HEK293 (cell line): ENCODE results near the gene LARGE1.

ENCODE experiments used
- CTCF ChIA-PET: fragments of 350-600 bp; formaldehyde crosslinking; extraction: SDS; loops from one replicate; lab custom pipeline; 2021; ENCODE audit warnings: antibody characterized with exemption; lab: Yijun Ruan, JAX
- POLR2A ChIA-PET: fragments of 300-600 bp; formaldehyde crosslinking; extraction: SDS; loops from one replicate; lab custom pipeline; 2020; ENCODE audit warnings: antibody characterized with exemption, inconsistent platforms; lab: Yijun Ruan, JAX
- H3K27ac ChIP-seq: fragments of 200-500 bp; sonication (Bioruptor generic); 2 replicates; pipeline ENCODE4 v1.5.1; 2014; ENCODE audit warnings: low read depth, low read length, control low read depth, inconsistent platforms; ENCODE audit errors: extremely low read depth
- H3K36me3 ChIP-seq, 2 experiments: fragments of 200-500 bp in 1 of 2; sonication (Bioruptor generic) in 1 of 2; 1 replicate in 1 of 2; 2 replicates in 1 of 2; pipeline ENCODE4 v1.5.1; 2014 to 2017; ENCODE audit warnings: inconsistent platforms in 2 of 2, low read length in 2 of 2; ENCODE audit not compliant: control insufficient read depth in 2 of 2, insufficient read depth in 1 of 2
- H3K4me1 ChIP-seq: fragments of 200-500 bp; sonication (Bioruptor generic); 2 replicates; pipeline ENCODE4 v1.5.1; 2014; ENCODE audit warnings: mild to moderate bottlenecking, low read length, inconsistent platforms; ENCODE audit not compliant: control insufficient read depth, insufficient read depth
- H3K4me3 ChIP-seq: 2 replicates; pipeline ENCODE4 v1.5.1; 2011; ENCODE audit warnings: low read depth, mild to moderate bottlenecking, control low read depth, low read length, moderate library complexity
- H3K9me3 ChIP-seq: fragments of 200-500 bp; sonication (Bioruptor generic); 2 replicates; pipeline ENCODE4 v1.5.1; 2014; ENCODE audit warnings: low read depth, low read length, inconsistent platforms; ENCODE audit not compliant: control insufficient read depth, insufficient read depth
- MZF1 ChIP-seq: fragments of 450-650 bp; formaldehyde crosslinking; IDR thresholded peaks from 2 replicates; pipeline ENCODE4 v1.5.1; 2017; ENCODE audit warnings: missing biosample characterization, missing genetic modification characterization, borderline replicate concordance
- SALL2 ChIP-seq: fragments of 450-650 bp; formaldehyde crosslinking; IDR thresholded peaks from 2 replicates; pipeline ENCODE4 v1.5.0; 2017; ENCODE audit warnings: missing biosample characterization, mild to moderate bottlenecking, missing genetic modification characterization, borderline replicate concordance
- SP7 ChIP-seq: fragments of 450-650 bp; formaldehyde crosslinking; IDR thresholded peaks from 2 replicates; pipeline ENCODE4 v1.5.1; 2016; ENCODE audit warnings: missing biosample characterization, missing genetic modification characterization
- ZFP37 ChIP-seq: fragments of 450-650 bp; formaldehyde crosslinking; IDR thresholded peaks from 2 replicates; pipeline ENCODE4 v1.5.1; 2016; ENCODE audit warnings: missing biosample characterization, missing genetic modification characterization
- ZFP41 ChIP-seq: fragments of 450-650 bp; formaldehyde crosslinking; IDR thresholded peaks from 2 replicates; pipeline ENCODE4 v1.5.1; 2016; ENCODE audit warnings: missing biosample characterization, missing genetic modification characterization, borderline replicate concordance
- ZIC2 ChIP-seq: fragments of 450-650 bp; formaldehyde crosslinking; IDR thresholded peaks from 2 replicates; pipeline ENCODE4 v1.5.1; 2016; ENCODE audit warnings: missing biosample characterization, missing genetic modification characterization
- ZNF2 ChIP-seq: fragments of 450-650 bp; formaldehyde crosslinking; IDR thresholded peaks from 2 replicates; pipeline ENCODE4 v1.5.1; 2016; ENCODE audit warnings: missing biosample characterization, missing genetic modification characterization
- ZNF211 ChIP-seq: fragments of 450-650 bp; formaldehyde crosslinking; IDR thresholded peaks from 2 replicates; pipeline ENCODE4 v1.5.1; 2016; ENCODE audit warnings: low read depth, missing biosample characterization, missing genetic modification characterization
- ZNF214 ChIP-seq: fragments of 450-650 bp; formaldehyde crosslinking; IDR thresholded peaks from 2 replicates; pipeline ENCODE4 v1.5.1; 2017; ENCODE audit warnings: missing biosample characterization, mild to moderate bottlenecking, missing genetic modification characterization, borderline replicate concordance
- ZNF433 ChIP-seq: fragments of 450-650 bp; formaldehyde crosslinking; IDR thresholded peaks from 2 replicates; pipeline ENCODE4 v1.5.1; 2016; ENCODE audit warnings: missing biosample characterization, missing genetic modification characterization, low read depth
- ZNF621 ChIP-seq: fragments of 450-650 bp; formaldehyde crosslinking; IDR thresholded peaks from 2 replicates; pipeline ENCODE4 v1.5.1; 2017; ENCODE audit warnings: missing biosample characterization, missing genetic modification characterization
- ZNF624 ChIP-seq: fragments of 450-650 bp; formaldehyde crosslinking; IDR thresholded peaks from 2 replicates; pipeline ENCODE4 v1.5.1; 2017; ENCODE audit warnings: missing biosample characterization, missing genetic modification characterization
- ZNF626 ChIP-seq: fragments of 450-650 bp; sonication (Bioruptor Pico); formaldehyde crosslinking; IDR thresholded peaks from 2 replicates; pipeline ENCODE4 v1.5.1; 2018; ENCODE audit warnings: missing biosample characterization, missing genetic modification characterization, inconsistent platforms
- ZNF664 ChIP-seq: fragments of 450-650 bp; formaldehyde crosslinking; IDR thresholded peaks from 2 replicates; pipeline ENCODE4 v1.5.1; 2016; ENCODE audit warnings: missing biosample characterization, missing genetic modification characterization
- ZSCAN23 ChIP-seq: fragments of 450-650 bp; formaldehyde crosslinking; IDR thresholded peaks from 2 replicates; pipeline ENCODE4 v1.5.1; 2016; ENCODE audit warnings: missing biosample characterization, missing genetic modification characterization
- ZSCAN30 ChIP-seq: fragments of 450-650 bp; IDR thresholded peaks from 2 replicates; pipeline ENCODE4 v1.5.1; 2018; ENCODE audit warnings: missing biosample characterization, mild to moderate bottlenecking, missing genetic modification characterization, moderate library complexity
- TF ChIP-seq, protein P1 (sequence below): fragments of 450-650 bp; formaldehyde crosslinking; IDR thresholded peaks from 2 replicates; pipeline ENCODE4 v1.5.1; 2016; ENCODE audit warnings: missing biosample characterization, missing genetic modification characterization
- TF ChIP-seq, protein P2 (sequence below): fragments of 450-650 bp; formaldehyde crosslinking; IDR thresholded peaks from 2 replicates; pipeline ENCODE4 v1.5.1; 2016; ENCODE audit warnings: missing biosample characterization, missing genetic modification characterization
- TF ChIP-seq, protein P3 (sequence below): fragments of 450-650 bp; formaldehyde crosslinking; IDR thresholded peaks from 2 replicates; pipeline ENCODE4 v1.5.1; 2016; ENCODE audit warnings: missing biosample characterization, missing genetic modification characterization

The LARGE1 gene

DNA sequence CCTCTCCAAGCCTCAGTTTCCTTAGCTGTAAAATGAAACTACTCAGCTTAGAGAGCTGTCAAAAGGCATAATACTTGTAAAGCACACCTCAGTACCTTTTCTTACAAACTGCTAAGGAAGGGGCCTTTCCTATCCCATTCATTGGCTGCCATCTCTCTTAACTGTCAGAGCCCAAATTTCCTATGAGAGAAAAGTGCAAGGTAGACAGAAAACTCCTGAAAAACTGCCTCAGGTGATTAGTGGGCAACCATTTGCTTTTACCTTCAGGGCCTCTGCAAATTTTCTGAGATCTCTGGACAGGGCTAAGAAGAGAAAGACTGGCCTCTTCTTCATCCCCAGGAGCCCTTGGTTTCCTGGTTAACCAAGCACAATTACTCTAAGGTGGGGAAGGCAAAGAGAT, 13.8 kb downstream of the LARGE1 start:
- ChIA-PET CTCF (interaction anchor here (1.1 kb wide), 1 partner anchor 17 kb away, joined by 5 read pairs; no protein-coding TSS in a partner anchor), POLR2A (no interaction called here)
- Histone ChIP-seq H3K9me3 (no peaks in the 10 kb centered on the region), H3K4me3 (no peak overlapping the region), H3K27ac (no peak overlapping the region), H3K4me1 (peaks cover 2% of the 10 kb centered on the region; the same call in 1 of the 2 replicates)
- no peak for TF ChIP-seq SP7 (tag by site-specific recombination)
- TF ChIP-seq ZFP41 (tag by site-specific recombination): no peak
- no peak for TF ChIP-seq ZNF664
- TF ChIP-seq SALL2 (tag by site-specific recombination): no peak
- TF ChIP-seq ZIC2 (tag by site-specific recombination): no peak
- no peak for TF ChIP-seq ZSCAN30 (tag by site-specific recombination)
- TF ChIP-seq ZNF2 (tag by site-specific recombination): no peak
- no peak for TF ChIP-seq ZNF624 (tag by site-specific recombination)
- TF ChIP-seq, protein P1, sequence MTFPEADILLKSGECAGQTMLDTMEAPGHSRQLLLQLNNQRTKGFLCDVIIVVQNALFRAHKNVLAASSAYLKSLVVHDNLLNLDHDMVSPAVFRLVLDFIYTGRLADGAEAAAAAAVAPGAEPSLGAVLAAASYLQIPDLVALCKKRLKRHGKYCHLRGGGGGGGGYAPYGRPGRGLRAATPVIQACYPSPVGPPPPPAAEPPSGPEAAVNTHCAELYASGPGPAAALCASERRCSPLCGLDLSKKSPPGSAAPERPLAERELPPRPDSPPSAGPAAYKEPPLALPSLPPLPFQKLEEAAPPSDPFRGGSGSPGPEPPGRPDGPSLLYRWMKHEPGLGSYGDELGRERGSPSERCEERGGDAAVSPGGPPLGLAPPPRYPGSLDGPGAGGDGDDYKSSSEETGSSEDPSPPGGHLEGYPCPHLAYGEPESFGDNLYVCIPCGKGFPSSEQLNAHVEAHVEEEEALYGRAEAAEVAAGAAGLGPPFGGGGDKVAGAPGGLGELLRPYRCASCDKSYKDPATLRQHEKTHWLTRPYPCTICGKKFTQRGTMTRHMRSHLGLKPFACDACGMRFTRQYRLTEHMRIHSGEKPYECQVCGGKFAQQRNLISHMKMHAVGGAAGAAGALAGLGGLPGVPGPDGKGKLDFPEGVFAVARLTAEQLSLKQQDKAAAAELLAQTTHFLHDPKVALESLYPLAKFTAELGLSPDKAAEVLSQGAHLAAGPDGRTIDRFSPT (tag by site-specific recombination): no peak
- no peak for TF ChIP-seq ZSCAN23 (tag by site-specific recombination)
- no peak for TF ChIP-seq ZNF211 (tag by site-specific recombination)
- no peak for TF ChIP-seq ZNF621 (tag by site-specific recombination)
- TF ChIP-seq ZNF626: no peak
- TF ChIP-seq ZFP37 (tag by site-specific recombination): no peak
- TF ChIP-seq, all 188 proteins: peak for 0
- H3K36me3 ChIP-seq: peaks cover 0 to 9% of the 10 kb centered on the region in 2 experiments; a peak in 1 of 3 replicates

DNA sequence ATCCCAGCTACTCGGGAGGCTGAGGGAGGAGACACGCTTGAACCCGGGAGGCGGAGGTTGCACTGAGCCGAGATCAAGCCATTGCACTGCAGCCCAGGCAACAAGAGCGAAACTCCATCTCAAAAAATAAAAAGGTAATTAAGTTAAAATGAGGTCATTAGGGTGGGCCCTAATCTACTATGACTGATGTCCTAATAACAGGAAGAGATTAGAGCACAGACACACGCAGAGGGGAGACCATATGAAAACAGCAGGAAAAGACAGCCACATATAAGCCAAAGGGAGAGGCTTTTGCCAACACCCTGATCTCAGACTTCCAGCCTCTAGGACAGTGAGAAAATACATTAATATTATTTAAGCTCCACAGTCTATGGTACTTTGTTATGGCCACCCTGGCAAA, 17.3 kb downstream of the LARGE1 start:
- Histone ChIP-seq H3K4me1 (peaks cover 2% of the 10 kb centered on the region), H3K4me3 (no peak overlapping the region), H3K27ac (no peak overlapping the region), H3K36me3 (no peaks in the 10 kb centered on the region), H3K9me3 (no peaks in the 10 kb centered on the region)
- ChIA-PET CTCF (interaction anchor here (0.9 kb wide), 1 partner anchor 20 kb away, joined by 5 read pairs; no protein-coding TSS in a partner anchor), POLR2A (no interaction called here)
- TF ChIP-seq ZIC2 (tag by site-specific recombination) (peak; percentile 63), MZF1 (tag by site-specific recombination) (no peak), ZNF214 (no peak), ZNF433 (no peak)
- TF ChIP-seq, protein P2, sequence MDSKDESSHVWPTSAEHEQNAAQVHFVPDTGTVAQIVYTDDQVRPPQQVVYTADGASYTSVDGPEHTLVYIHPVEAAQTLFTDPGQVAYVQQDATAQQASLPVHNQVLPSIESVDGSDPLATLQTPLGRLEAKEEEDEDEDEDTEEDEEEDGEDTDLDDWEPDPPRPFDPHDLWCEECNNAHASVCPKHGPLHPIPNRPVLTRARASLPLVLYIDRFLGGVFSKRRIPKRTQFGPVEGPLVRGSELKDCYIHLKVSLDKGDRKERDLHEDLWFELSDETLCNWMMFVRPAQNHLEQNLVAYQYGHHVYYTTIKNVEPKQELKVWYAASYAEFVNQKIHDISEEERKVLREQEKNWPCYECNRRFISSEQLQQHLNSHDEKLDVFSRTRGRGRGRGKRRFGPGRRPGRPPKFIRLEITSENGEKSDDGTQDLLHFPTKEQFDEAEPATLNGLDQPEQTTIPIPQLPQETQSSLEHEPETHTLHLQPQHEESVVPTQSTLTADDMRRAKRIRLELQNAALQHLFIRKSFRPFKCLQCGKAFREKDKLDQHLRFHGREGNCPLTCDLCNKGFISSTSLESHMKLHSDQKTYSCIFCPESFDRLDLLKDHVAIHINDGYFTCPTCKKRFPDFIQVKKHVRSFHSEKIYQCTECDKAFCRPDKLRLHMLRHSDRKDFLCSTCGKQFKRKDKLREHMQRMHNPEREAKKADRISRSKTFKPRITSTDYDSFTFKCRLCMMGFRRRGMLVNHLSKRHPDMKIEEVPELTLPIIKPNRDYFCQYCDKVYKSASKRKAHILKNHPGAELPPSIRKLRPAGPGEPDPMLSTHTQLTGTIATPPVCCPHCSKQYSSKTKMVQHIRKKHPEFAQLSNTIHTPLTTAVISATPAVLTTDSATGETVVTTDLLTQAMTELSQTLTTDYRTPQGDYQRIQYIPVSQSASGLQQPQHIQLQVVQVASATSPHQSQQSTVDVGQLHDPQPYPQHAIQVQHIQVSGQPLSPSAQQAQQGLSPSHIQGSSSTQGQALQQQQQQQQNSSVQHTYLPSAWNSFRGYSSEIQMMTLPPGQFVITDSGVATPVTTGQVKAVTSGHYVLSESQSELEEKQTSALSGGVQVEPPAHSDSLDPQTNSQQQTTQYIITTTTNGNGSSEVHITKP (tag by site-specific recombination): no peak
- TF ChIP-seq, protein P3, sequence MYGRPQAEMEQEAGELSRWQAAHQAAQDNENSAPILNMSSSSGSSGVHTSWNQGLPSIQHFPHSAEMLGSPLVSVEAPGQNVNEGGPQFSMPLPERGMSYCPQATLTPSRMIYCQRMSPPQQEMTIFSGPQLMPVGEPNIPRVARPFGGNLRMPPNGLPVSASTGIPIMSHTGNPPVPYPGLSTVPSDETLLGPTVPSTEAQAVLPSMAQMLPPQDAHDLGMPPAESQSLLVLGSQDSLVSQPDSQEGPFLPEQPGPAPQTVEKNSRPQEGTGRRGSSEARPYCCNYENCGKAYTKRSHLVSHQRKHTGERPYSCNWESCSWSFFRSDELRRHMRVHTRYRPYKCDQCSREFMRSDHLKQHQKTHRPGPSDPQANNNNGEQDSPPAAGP (tag by site-specific recombination): peak; percentile 87; the same call in 1 of the 2 replicates
